NCI-H1417 (cell line): ENCODE measurements around the gene CDRT4.
"Not testable (repeated sequence)": the region's sequence is repeated elsewhere in the genome, so short reads cannot be mapped to it uniquely, and the experiment has no call there.

Experiments
- DNase-seq, 3 experiments: peaks; one replicate each; lab custom pipeline; 2025; lab: John Stamatoyannopoulos, UW

Gene CDRT4

DNA sequence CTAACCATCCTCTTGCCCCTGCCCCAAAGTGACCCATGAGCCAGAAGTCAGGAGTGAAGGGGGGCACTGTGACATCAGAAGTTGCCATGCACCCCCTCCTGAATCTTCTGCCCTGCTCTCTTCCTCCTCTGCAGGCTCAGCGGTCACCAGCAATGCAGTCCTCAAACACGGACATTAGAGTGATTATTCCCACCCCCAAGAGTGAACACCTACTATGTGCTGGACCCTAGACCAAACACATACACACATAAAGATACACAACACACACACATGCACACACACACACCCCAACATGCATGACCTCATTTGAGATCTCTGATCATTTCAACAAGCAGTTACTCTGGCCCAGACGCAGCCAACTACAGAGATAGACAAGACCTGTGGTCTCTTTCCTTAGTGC is at the start of gene CDRT4:
TSS of gene CDRT4 (minus strand) at position 30 of the 400 bp plus-strand sequence. CDS start 27,383 bp downstream, outside the sequence.
- DNase-seq, result no peak

GRCh38 chr17:15516150-15516549 is 48.7 kb upstream of the CDRT4 start:
- no peak for DNase-seq

DNA sequence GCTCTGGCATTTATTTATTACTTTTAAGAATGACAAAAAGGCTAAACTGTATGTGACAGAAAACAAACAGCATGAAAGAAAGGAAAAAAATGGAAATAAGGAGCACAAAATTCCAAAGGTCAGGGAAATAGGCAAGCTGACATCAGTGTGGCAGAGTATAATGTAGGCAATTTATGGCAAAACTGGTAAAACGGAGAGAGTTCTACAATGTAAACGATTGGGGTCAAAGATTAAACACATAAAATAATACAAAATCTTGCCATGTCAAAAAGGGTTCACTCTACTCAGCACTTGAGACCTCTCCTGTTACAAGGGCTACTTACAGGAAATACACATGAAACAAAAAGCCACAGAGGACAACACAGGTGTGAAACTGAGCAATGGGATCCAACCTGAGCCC is 47.0 kb upstream of the CDRT4 start:
- no peak for DNase-seq

DNA sequence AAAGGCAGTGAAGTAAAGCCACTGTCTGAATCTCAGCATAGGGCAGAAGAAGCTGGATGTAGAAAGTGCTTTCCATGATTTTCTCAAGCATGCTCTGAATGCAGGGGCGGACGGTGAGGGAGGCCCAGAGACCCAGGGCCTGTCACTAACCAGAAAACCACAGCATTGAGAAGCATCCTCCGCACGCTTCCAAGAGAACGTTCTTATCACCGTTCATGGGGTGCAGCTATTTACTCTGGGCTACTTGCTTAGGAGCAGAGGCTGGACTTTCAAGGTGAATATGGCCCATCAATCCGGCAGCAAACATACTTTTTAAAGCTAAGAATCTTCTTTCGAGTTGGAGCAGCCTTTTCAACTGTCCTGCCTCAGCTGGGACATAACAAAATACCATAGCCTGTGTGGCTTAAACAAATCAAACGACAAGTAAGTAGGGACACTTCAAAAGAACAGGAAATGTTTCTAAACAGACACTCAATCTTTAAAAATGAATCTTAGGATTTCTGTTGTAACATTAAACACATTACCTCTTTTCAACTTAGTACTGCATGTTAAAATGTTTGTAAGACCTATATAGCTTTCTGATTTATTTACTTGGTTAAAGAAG is 46.5 kb upstream of the CDRT4 start:
- DNase-seq, result no peak

- DNase-seq, result no peak
These were observed 45.8 kb upstream of the CDRT4 start for GRCh38 chr17:15513058-15513791.

DNA sequence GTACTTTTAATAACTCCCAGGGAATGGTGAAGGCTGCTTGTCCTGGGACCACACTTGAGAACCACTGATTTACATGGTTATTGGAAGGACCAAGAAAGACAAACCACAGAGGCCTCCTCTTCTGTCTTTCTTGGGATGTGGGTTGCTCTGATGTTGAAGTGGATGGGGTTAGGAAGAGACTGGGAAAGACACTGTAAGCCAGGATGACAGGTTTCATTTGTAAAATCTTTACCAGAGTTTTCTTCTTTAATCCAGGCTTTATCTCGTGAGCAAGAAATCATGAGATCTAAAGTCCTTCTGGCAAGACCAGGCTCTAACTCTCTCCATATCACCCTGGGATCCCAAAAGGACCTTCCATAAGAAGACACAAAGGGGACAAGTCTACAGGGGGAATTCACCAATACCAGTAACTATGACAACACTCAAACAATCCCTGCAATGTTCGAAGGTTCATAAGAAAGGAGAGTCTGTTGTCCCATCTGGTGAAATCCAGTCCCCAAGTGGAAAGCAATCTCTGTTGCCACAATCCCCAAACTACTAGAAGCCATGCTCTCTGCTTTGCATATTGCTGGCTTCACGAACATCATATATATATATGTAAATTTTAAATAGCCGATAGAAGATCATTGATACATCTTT is 44.8 kb upstream of the CDRT4 start:
- DNase-seq, result no peak

- DNase-seq, result no peak
These were observed 43.7 kb upstream of the CDRT4 start for GRCh38 chr17:15511142-15511541.

- DNase-seq, result no peak
These were observed 42.9 kb upstream of the CDRT4 start for GRCh38 chr17:15510361-15510760.

- DNase-seq, result no peak
These were observed 41.7 kb upstream of the CDRT4 start for GRCh38 chr17:15509095-15509494.

DNA sequence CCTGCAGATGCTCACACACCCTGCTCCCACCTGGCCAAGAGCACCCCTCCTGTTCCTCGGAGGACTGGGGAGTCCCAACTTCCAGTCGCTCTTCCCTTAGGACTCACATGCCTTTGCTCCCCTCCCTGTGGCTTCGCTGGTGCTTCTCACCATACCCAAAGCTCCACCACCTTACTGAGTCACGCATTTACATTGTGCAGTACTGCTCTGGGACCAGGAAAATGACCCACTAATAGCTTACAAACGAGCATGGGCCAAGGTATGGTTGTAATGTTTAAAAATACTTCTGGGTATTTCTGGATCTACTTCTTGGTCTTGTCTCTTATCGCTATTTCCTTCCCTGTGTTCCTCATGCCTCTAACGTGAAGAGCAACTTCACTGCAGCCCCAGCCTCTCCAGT is 41.0 kb upstream of the CDRT4 start:
- DNase-seq, result no peak

GRCh38 chr17:15507896-15508295 is 40.5 kb upstream of the CDRT4 start:
- no peak for DNase-seq

DNA sequence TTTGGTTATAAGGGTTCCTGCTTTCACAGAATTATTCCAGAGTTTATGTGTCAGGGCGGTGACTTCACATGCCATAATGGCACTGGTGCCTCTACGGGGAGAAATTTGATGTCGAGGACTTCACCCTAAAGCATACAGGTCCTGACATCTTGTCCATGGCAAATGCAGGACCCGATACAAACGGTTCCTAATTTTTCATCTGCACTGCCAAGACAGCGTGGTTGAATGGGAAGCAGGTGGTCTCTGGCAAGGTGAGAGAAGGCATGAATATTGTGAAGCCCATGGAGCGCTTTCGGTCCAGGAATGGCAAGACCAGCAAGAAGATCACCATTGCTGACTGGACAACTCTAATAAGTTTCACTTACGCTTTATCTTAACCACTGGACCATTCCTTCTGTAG is 39.6 kb upstream of the CDRT4 start:
- DNase-seq, result no peak

DNA sequence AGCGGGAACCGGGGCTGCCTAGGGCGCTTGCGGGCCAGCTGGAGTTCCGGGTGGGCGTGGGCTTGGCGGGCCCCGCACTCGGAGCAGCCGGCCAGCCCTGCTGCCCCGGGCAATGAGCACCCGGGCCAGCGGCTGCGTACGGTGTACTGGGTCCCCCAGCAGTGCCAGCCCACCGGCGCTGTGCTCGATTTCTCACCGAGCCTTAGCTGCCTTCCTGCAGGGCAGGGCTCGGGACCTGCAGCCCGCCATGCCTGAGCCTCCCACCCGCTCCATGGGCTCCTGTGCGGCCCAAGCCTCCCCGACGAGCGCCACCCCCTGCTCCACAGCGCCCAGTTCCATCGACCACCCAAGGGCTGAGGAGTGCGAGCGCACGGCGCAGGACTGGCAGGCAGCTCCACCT is 38.3 kb upstream of the CDRT4 start:
- not testable (repeated sequence) for DNase-seq

DNA sequence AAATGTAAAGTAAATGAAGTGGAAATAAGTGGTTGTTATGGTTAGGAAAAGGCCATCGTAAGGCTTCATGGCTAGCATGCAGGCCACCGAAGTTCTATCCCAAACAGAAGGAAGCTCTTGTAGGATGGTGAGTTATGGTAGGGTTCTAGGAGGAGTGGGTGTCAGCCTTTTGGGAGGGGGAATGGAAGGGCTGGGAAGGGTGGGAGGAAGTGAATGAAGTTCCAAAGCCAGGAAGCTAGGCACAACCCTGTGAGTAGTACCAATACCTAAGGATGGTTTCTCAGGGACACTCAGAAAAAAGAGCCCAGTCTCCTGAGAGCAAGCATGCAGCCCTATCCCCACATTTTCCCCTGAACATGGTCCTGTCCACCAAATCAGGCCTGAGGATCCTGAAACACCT is 36.3 kb upstream of the CDRT4 start:
- no peak for DNase-seq

- DNase-seq, result peak; percentile 2 to 48 (median 4)
These were observed 35.1 kb upstream of the CDRT4 start for GRCh38 chr17:15502369-15503112.

GRCh38 chr17:15501793-15502192 is 34.4 kb upstream of the CDRT4 start:
- peak in 1 of 3 experiments; percentile 13 for DNase-seq

DNA sequence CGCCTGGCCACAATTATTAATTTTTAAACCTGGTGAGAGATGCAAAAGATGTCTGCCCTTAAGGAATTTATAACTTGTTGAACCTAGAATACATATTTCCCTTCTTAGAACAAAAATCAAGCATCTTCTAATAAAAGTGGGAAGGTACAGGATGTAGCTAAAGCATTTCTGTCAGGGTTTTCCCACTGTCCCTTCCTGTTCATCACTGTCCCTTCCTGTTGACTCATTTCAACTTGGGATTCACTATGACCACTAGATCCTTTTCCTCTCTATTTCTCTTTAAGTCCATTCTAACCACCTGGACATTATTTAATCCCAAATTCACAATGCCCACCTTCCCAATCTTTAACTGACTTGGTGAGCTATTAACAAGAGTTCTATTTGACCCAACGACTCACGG is 33.9 kb upstream of the CDRT4 start:
- DNase-seq, result no peak

DNA sequence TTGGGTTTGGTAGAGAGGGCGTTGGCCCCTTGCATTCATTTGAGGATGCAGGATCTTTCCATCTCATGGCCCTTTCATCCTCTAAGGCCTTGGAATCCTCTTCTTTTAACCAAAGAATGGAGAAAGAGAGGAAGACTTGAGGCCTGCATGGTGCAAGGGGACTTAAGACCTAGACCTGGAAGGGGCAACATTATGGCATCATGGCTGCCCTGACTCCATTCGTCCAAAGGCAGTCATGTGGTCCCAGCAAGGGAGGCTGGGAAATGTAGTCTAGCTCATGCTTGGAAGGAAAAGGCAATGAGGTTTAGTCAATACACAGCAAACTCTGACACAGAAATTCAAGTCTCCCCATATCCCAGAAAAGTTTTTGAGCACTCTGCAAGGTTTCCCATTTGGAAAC is 30.7 kb upstream of the CDRT4 start:
- no peak for DNase-seq

DNA sequence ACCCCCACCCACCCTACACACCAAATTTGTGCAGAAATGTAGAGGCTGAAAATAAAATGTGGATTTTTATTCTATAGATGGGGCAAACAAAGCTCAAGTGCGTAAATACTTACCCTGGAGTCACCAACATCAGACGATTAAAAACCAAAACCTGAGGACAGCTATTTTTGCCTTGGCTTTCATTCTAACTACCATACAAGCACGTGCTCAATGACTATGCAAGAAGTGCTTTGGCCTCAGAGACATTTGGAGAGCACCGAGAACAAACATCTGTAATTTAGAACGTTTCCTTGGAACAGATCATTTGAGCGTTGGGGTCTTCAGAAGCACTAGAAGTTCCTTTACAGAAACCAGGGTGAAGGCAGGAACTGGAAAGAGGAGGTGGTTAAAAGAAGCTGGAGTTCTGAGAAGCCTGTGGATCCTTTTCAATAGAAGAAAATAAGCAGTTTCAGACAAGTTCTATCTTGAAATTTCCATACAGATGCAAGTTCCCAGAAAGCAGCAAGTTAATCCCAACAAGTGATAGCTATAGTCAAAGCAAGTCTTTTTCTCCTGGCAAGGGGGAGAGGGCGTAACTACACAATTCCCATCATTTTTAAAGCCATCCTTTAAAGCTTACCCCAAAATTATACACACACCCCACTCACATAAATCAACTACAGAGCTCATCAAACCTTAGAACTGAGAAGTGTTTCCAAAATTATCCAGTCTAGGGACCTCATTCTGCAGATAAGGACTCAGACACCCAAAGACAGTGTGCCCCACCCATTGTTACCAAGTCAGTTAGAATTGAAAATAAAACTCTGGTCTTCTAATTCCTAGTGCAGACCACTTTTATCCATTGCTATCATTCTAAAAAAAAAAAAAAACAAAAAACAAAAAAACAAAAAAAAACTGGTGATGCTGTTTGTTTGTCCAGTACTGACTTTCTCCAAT is 29.6 kb upstream of the CDRT4 start:
- DNase-seq, result no peak

GRCh38 chr17:15494821-15495220 is 27.4 kb upstream of the CDRT4 start:
- DNase-seq, result no peak

- DNase-seq, result no peak
These were observed 26.2 kb upstream of the CDRT4 start for GRCh38 chr17:15493693-15494035.
